Panc1 (cell line): ENCODE results near the gene C1D. TPM values are rescaled to one million over a fixed set of nuclear protein-coding genes. Genes with fewer than 3 reads are reported as not detected.
A peak's percentile ranks its signal among the peaks of the same experiment; 100 is the strongest.

Source experiments
- ATAC-seq: fragments of 200-7000 bp; cut with Tn5 transposase; 2 replicates; pipeline ENCODE4 v1.9.1; 2020; ENCODE audit warnings: mild to moderate bottlenecking, moderate library complexity
- BruUV-seq: library from RNA; stranded (reverse); fragments of 400-500 nt; replicated peaks from 2 replicates; lab custom pipeline; 2021; lab: Mats Ljungman, UMichigan
- CTCF ChIA-PET: fragments of 300-600 bp; sonication (Branson Sonifier 250); formaldehyde crosslinking; loops from one replicate; lab custom pipeline; 2022; ENCODE audit warnings: antibody characterized with exemption; lab: Charles Lee
- POLR2A ChIA-PET: fragments of 300-600 bp; sonication (Branson Sonifier 250); formaldehyde crosslinking; loops from one replicate; lab custom pipeline; 2022; ENCODE audit warnings: antibody characterized with exemption; lab: Charles Lee
- DNase-seq: peaks from one replicate; pipeline ENCODE4 v3.0.0-alpha.2; 2010; ENCODE audit warnings: low read depth, low spot score
- H3K27ac ChIP-seq: 2 replicates; pipeline ENCODE4 v1.5.1; 2011; ENCODE audit warnings: mild to moderate bottlenecking, low read length, inconsistent platforms
- H3K27me3 ChIP-seq: fragments of 200-500 bp; sonication (Bioruptor generic); 2 replicates; pipeline ENCODE4 v1.6.0; 2014; ENCODE audit warnings: low read length, inconsistent platforms; ENCODE audit not compliant: control insufficient read depth, insufficient read depth
- H3K36me3 ChIP-seq: fragments of 200-500 bp; sonication (Bioruptor generic); 2 replicates; pipeline ENCODE4 v1.5.1; 2014; ENCODE audit warnings: inconsistent platforms, mild to moderate bottlenecking, low read length, moderate library complexity; ENCODE audit not compliant: control insufficient read depth, insufficient read depth
- H3K4me1 ChIP-seq: 2 replicates; pipeline ENCODE4 v1.5.1; 2011; ENCODE audit warnings: inconsistent platforms, mild to moderate bottlenecking, low read length, moderate library complexity; ENCODE audit not compliant: control insufficient read depth, insufficient read depth
- H3K4me3 ChIP-seq, 2 experiments: 2 replicates each; pipeline ENCODE4 v1.5.1; 2011 to 2012; ENCODE audit warnings: low read depth in 2 of 2, low read length in 2 of 2, mild to moderate bottlenecking in 2 of 2, inconsistent platforms in 1 of 2, moderate library complexity in 1 of 2
- H3K9me3 ChIP-seq: fragments of 200-500 bp; sonication (Bioruptor generic); 2 replicates; pipeline ENCODE4 v1.5.1; 2014; ENCODE audit warnings: low read depth, mild to moderate bottlenecking, inconsistent platforms, low read length, moderate library complexity; ENCODE audit not compliant: control insufficient read depth, insufficient read depth
- CTCF ChIP-seq: fragments of 450-650 bp; IDR thresholded peaks from 2 replicates; pipeline ENCODE4 v1.5.1; 2017; ENCODE audit warnings: mild to moderate bottlenecking
- POLR2AphosphoS5 ChIP-seq: IDR thresholded peaks from 2 replicates; pipeline ENCODE4 v1.6.1; 2012; ENCODE audit warnings: mild to moderate bottlenecking, low read depth, low read length, moderate library complexity
- REST ChIP-seq, 2 experiments: IDR thresholded peaks; 2 replicates each; pipeline ENCODE4 v1.6.1; 2011 to 2012; ENCODE audit warnings: low read depth in 2 of 2, control low read depth in 1 of 2, low read length in 1 of 2, mild to moderate bottlenecking in 1 of 2, moderate library complexity in 1 of 2; ENCODE audit not compliant: insufficient read depth in 1 of 2
- SIN3A ChIP-seq: IDR thresholded peaks from 2 replicates; pipeline ENCODE4 v1.6.1; 2012; ENCODE audit warnings: low read depth, mild to moderate bottlenecking, low read length, moderate library complexity, borderline replicate concordance; ENCODE audit not compliant: insufficient read depth
- TCF7L2 ChIP-seq: IDR thresholded peaks from 2 replicates; pipeline ENCODE4 v1.6.1; 2011; ENCODE audit warnings: mild to moderate bottlenecking, low read depth, low read length, inconsistent platforms
- in situ Hi-C: cut with HindIII; loops from 2 replicates; pipeline ENCODE4 v1.10.0; 2016; ENCODE audit warnings: low sequenced_read_pairs, low pct_unique_long_range_greater_than_20kb
- intact Hi-C: fragments of 100-400 bp; cut with micrococcal nuclease; formaldehyde crosslinking; loops from one replicate; pipeline ENCODE4 v1.10.0; 2022; ENCODE audit not compliant: unreplicated experiment
- total RNA-seq: library from RNA; stranded (reverse); gene quantifications from one replicate; pipeline ENCODE4 v1.2.1, GENCODE V29; 2021; ENCODE audit not compliant: unreplicated experiment

Gene C1D
- total RNA-seq, 1 experiment from 2014 or later: 16.8 TPM

- no TSS peak for BruUV-seq
- Histone ChIP-seq H3K4me1 (no peaks in the 10 kb centered on the region), H3K27ac (no peak overlapping the region), H3K36me3 (no peaks in the 10 kb centered on the region), H3K9me3 (no peaks in the 10 kb centered on the region), H3K27me3 (peaks cover 6% of the 10 kb centered on the region; the same call in 1 of the 2 replicates), H3K4me3 (no peak overlapping the region)
- in situ Hi-C loops (no loop called here), intact Hi-C loops (no loop called here)
- ChIA-PET POLR2A (interaction anchor here (0.6 kb wide), 1 partner anchor 89 kb away, joined by 3 read pairs; no protein-coding TSS in a partner anchor), CTCF (no interaction called here)
- DNase-seq: no peak
- ATAC-seq: no peak
- TF ChIP-seq SIN3A: no peak
- TF ChIP-seq TCF7L2: no peak
- TF ChIP-seq POLR2AphosphoS5: no peak
- TF ChIP-seq CTCF: no peak
Observed at GRCh38 chr2:68023904-68024303, 38.9 kb downstream of the C1D start.

DNA sequence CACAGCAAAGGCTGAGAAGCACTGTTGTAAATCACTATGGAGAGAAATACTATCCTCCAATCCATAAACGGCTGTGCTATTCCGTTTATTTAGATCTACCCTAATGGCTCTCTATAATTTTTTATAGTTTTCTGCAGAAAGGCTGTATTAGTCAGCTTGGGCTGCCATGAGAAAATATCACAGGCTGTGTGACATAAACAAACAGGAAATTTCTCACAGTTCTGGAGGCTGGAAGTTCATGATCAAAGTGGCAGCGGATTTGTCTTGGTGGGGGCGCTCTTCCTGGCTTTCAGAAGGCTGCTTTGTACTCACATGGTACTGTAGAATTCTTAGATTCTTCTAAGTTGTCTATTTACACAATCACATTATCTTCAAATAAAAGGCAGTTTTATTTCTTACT lies 44.1 kb downstream of the C1D start:
- CTCF ChIA-PET: no interaction called here

GRCh38 chr2:68009526-68009925 lies 53.3 kb downstream of the C1D start:
- intact Hi-C loops (no loop called here), in situ Hi-C loops (no loop called here)
- Histone ChIP-seq H3K36me3 (no peaks in the 10 kb centered on the region), H3K4me3 (no peak overlapping the region), H3K27me3 (no peaks in the 10 kb centered on the region), H3K9me3 (no peaks in the 10 kb centered on the region), H3K4me1 (no peaks in the 10 kb centered on the region), H3K27ac (no peak overlapping the region)
- no peak for TF ChIP-seq SIN3A
- no peak for TF ChIP-seq POLR2AphosphoS5
- TF ChIP-seq REST (IDR thresholded peaks at IDR 0.05; ENCODE audit: insufficient read depth in 1 of 2, low read depth in 2 of 2, low read length in 1 of 2): no peak
- TF ChIP-seq TCF7L2: no peak
- TF ChIP-seq CTCF: no peak
- ATAC-seq: no peak
- ChIA-PET CTCF (no interaction called here), POLR2A (no interaction called here)
- no TSS peak for BruUV-seq
- DNase-seq: no peak

More for the DNA sequence above, 44.1 kb downstream of the C1D start:
- POLR2A ChIA-PET: no interaction called here
- TF ChIP-seq SIN3A (no peak), CTCF (peak; percentile 19), POLR2AphosphoS5 (no peak)
- no peaks in the 10 kb centered on the region for H3K4me1 ChIP-seq
- H3K27me3 ChIP-seq: no peaks in the 10 kb centered on the region
- no peaks in the 10 kb centered on the region for H3K9me3 ChIP-seq
- DNase-seq (no peak), ATAC-seq (no peak)
- intact Hi-C loops: no loop called here
- in situ Hi-C loops: no loop called here
- H3K36me3 ChIP-seq: no peaks in the 10 kb centered on the region
- BruUV-seq: no TSS peak
- no peak overlapping the region for H3K4me3 ChIP-seq
- no peak overlapping the region for H3K27ac ChIP-seq
